OCI-LY7 (cell line): Measurements from ENCODE around the gene LAPTM5.

Source experiments
- EZH2phosphoT487 ChIP-seq: fragments of 200-600 bp; sonication (generic); IDR thresholded peaks from 2 replicates; pipeline ENCODE4 v1.6.1; 2018; ENCODE audit warnings: low read depth, borderline replicate concordance, mild to moderate bottlenecking, mixed run types, antibody characterized with exemption, low read length, moderate library complexity, mixed read lengths
- TF ChIP-seq, protein P1 (sequence below): fragments of 200-600 bp; sonication (generic); conservative IDR thresholded peaks from 2 replicates; pipeline ENCODE4 v1.5.1; 2014; ENCODE audit warnings: mild to moderate bottlenecking, antibody characterized with exemption, low read length, moderate library complexity, mixed read lengths

DNA sequence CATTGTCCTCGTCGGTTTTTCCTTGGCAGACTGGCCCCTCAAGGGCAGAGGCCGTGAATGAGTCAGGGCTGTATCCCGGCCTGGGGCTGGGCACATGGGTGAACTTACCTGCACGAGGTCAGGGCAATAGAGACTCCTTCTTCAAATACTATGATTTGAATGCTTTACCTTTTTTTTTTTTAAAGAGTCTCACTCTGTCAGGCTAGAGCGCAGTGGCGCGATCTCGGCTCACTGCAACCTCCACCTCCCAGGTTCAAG is 5.0 kb downstream of the LAPTM5 start:
- TF ChIP-seq, protein P1, sequence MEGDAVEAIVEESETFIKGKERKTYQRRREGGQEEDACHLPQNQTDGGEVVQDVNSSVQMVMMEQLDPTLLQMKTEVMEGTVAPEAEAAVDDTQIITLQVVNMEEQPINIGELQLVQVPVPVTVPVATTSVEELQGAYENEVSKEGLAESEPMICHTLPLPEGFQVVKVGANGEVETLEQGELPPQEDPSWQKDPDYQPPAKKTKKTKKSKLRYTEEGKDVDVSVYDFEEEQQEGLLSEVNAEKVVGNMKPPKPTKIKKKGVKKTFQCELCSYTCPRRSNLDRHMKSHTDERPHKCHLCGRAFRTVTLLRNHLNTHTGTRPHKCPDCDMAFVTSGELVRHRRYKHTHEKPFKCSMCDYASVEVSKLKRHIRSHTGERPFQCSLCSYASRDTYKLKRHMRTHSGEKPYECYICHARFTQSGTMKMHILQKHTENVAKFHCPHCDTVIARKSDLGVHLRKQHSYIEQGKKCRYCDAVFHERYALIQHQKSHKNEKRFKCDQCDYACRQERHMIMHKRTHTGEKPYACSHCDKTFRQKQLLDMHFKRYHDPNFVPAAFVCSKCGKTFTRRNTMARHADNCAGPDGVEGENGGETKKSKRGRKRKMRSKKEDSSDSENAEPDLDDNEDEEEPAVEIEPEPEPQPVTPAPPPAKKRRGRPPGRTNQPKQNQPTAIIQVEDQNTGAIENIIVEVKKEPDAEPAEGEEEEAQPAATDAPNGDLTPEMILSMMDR: no peak
- TF ChIP-seq EZH2phosphoT487: no peak
